ENCODE data around the gene ANO9. TPM values are rescaled to one million over a fixed set of nuclear protein-coding genes. Genes with fewer than 3 reads are reported as not detected.

The ANO9 gene
- total and polyA plus RNA-seq, 8 donors, result 4.0 to 28.0 (median 8.0) TPM

DNA sequence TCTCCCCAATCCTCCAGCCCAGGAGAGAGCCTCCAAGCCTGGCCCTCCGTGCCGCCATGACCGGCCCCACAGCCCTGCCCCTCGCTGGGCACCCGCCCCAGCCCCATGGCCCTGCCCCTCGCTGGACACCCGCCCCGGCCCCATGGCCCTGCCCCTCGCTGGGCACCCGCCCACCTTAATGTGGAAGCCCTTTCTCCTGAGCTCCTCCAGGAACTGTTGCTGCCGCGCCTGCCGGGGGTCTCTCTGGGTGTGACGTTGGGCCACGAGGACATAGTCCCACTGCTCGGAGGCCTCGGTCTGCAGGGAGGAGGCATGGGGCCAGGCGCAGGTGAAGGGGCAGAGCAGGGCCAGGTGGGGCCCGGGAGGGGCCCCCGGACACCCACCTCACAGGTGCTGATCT lies 8.2 kb downstream of the ANO9 start:
- H3K9me3 ChIP-seq, result no peaks in the 10 kb centered on the region
- no peaks in the 10 kb centered on the region for H3K27me3 ChIP-seq
- H3K27ac ChIP-seq, result no peak overlapping the region
- no peaks in the 10 kb centered on the region for H3K36me3 ChIP-seq
- intact Hi-C loops (cut with DNase I), result no loop called here
- DNase-seq, result peak in 1 of 4 donors; percentile 72
- no peak overlapping the region for H3K4me3 ChIP-seq
- TF ChIP-seq, protein P1, sequence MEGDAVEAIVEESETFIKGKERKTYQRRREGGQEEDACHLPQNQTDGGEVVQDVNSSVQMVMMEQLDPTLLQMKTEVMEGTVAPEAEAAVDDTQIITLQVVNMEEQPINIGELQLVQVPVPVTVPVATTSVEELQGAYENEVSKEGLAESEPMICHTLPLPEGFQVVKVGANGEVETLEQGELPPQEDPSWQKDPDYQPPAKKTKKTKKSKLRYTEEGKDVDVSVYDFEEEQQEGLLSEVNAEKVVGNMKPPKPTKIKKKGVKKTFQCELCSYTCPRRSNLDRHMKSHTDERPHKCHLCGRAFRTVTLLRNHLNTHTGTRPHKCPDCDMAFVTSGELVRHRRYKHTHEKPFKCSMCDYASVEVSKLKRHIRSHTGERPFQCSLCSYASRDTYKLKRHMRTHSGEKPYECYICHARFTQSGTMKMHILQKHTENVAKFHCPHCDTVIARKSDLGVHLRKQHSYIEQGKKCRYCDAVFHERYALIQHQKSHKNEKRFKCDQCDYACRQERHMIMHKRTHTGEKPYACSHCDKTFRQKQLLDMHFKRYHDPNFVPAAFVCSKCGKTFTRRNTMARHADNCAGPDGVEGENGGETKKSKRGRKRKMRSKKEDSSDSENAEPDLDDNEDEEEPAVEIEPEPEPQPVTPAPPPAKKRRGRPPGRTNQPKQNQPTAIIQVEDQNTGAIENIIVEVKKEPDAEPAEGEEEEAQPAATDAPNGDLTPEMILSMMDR (IDR thresholded peaks at IDR 0.05), result no peak
- no peak for ATAC-seq
- H3K4me1 ChIP-seq, result no peaks in the 10 kb centered on the region

DNA sequence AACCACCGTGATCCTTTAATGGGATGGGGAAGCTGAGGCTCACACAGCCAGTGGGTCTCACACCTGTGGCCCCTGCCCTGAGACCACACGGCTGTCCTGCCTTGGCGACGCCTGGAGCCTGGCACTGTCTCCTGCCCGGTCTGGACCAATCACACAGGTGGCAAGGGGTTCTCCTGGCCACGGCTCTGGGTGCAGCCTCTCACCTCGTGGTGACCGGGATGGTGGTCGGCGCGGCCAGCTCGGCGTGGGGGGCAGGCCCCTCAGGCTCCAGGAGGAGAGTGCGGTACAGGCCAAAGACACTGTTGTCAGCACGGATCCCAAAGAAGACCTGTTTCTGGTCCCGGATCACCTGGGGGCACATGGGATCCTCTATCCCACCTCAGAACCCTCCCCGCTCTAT lies 8.7 kb downstream of the ANO9 start:
- intact Hi-C loops (cut with DNase I), result no loop called here
- TF ChIP-seq, protein P1 (IDR thresholded peaks at IDR 0.05), result no peak
- Histone ChIP-seq H3K36me3 (no peaks in the 10 kb centered on the region), H3K4me3 (no peak overlapping the region), H3K4me1 (no peaks in the 10 kb centered on the region), H3K9me3 (no peaks in the 10 kb centered on the region), H3K27ac (no peak overlapping the region), H3K27me3 (no peaks in the 10 kb centered on the region)
- DNase-seq, result no peak
- no peak for ATAC-seq

DNA sequence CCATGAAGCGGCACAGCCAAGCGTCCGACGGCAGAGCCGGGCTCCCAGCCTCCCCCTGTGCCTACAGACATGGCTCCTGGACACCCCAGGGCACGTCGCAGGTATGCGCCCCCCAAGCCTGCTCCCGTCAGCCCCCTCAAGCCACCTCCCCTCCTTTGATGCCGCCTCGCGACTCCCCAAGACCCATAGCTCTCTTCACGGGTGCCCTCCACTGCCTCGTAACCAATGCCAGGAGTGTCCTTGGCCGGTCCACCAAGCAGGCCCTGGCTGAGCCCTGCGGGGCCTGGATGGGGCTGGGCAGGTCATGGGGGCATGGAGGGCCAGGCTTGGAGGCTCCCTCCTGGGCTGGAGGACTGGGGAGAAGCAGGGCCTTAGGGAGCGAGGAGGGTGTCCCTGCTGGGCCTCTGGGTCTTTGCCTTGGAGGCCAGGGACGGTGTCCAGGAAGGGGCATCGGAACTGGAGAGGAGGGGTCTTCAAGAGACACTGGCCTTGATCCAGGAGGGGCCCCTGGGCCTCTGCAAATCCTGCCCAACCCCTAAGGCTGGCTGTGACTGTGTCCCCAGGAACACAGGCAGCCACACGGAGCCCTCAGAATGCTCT lies 9.2 kb downstream of the ANO9 start:
- Histone ChIP-seq H3K27me3 (no peaks in the 10 kb centered on the region), H3K36me3 (no peaks in the 10 kb centered on the region), H3K4me3 (no peak overlapping the region), H3K27ac (no peak overlapping the region), H3K4me1 (no peaks in the 10 kb centered on the region), H3K9me3 (no peaks in the 10 kb centered on the region)
- ATAC-seq (no peak), DNase-seq (peak in 1 of 4 donors; percentile 70)
- intact Hi-C loops (cut with DNase I), result no loop called here
- TF ChIP-seq, protein P1 (IDR thresholded peaks at IDR 0.05), result no peak

DNA sequence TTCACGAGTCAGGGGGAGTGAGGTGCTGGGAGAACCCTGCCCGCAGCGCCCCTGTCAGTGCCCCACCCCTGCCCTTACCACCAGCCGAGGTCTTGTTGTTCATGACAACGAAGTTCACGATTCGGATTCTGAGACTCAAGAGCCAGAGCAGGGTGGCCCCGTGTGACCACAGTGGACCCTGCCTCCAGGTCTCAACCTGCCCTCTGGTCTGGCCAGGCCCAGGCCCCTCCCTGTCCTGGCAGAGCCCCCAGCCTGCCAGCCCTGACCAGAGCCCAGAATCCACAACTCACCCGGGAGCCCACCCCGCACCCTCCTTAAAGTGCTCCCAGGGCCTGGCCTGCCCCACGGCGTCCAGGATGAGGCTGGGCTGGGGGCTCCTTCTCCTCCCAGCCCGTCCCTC lies 9.9 kb downstream of the ANO9 start:
- ATAC-seq (no peak), DNase-seq (peak in 1 of 4 donors; percentile 54)
- Histone ChIP-seq H3K27me3 (peaks cover 0 to 3% of the 10 kb centered on the region in 2 donors), H3K36me3 (no peaks in the 10 kb centered on the region), H3K4me3 (no peak overlapping the region), H3K9me3 (no peaks in the 10 kb centered on the region), H3K27ac (no peak overlapping the region), H3K4me1 (no peaks in the 10 kb centered on the region)
- TF ChIP-seq, protein P1 (IDR thresholded peaks at IDR 0.05), result no peak
- intact Hi-C loops (cut with DNase I), result no loop called here

DNA sequence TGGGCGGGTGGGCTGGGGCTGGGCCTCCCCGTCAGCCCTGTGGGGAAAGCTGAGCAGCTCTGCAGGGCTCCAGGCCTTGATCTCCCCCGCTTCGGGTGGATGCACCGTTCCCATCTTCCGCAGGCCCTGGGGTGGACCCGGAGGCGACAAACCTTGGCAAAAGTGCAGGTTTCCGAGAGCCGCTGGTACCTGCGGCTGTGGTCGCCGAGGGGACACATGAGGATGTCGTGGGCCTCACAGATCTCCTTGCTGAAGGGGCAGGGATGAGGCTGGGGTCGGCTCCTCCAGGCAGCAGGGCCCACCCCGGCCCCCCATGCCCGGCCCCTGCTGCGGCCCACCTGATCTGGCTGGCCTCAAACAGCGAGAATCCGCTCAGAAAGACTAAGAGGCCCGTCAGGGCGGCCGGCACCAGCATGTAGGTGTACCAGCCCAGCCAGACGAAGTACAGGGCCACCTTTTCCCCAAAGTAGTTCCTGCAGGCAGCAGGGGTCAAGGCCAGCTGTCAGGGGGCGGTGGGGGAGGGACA lies 11.8 kb downstream of the ANO9 start:
- DNase-seq (peak in 1 of 4 donors; percentile 73), ATAC-seq (no peak)
- Histone ChIP-seq H3K9me3 (no peaks in the 10 kb centered on the region), H3K4me3 (no peak overlapping the region), H3K36me3 (no peaks in the 10 kb centered on the region), H3K27me3 (peaks cover 0 to 6% of the 10 kb centered on the region in 2 donors), H3K27ac (no peak overlapping the region), H3K4me1 (no peaks in the 10 kb centered on the region)
- TF ChIP-seq, protein P1 (IDR thresholded peaks at IDR 0.05), result no peak
- intact Hi-C loops (cut with DNase I), result no loop called here

Data from left lung (tissue), 10 donors.